Measurements from ENCODE around the gene MINDY4.

MINDY4 gene

DNA sequence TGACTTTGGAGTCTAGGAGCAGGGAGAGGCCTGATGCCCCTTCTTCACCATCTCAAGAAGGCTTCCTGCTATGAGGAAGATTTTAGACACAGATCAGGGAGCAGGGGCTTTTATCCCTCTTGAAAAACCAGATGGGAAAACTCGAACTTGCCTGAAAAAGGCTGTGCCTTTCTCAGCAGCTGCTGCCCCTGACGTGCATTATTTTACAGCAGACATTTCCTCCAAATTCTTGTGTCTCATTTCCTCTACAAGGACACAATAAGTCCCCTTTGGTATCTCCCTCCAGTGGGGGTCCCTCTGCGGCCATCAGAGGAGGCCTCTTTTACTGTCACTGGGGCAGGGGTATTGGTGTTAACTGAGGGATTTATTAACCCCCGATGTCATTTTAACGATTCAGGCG, 102.4 kb downstream of the MINDY4 start:
- FAIRE-seq = no peak
- DNase-seq (ENCODE audit: low spot score) = no peak

DNA sequence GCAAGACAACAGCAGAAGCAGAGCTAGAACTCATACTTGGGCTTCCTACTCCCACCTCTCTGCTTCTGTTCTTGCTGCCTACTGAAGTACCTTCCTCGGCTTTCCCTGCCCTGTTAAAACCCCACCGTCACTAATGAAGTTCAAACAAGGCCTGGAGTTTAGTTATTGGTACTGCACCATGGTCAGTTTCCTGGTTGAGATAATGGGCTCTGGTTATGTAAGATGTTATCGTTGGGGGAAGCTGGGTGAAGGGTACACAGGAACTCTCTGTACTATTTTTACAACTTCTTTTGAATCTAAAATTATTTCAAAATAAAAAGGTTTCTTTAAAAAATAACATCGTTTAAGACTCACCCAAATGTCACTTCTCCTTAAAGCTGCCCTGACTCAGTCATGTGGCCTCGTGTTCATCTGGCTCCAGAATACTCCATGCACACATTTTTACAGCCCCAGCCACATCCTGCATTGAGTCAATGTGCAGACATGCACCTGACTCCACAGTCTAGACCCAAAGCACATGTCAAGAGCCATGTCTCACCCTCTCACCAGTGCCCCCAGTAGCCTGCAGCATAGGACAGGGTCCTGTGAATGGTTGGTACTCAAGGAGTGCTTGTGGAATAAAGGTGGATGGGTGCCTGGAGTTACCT, 103.6 kb downstream of the MINDY4 start:
- DNase-seq (ENCODE audit: low spot score) = no peak
- no peak for FAIRE-seq

DNA sequence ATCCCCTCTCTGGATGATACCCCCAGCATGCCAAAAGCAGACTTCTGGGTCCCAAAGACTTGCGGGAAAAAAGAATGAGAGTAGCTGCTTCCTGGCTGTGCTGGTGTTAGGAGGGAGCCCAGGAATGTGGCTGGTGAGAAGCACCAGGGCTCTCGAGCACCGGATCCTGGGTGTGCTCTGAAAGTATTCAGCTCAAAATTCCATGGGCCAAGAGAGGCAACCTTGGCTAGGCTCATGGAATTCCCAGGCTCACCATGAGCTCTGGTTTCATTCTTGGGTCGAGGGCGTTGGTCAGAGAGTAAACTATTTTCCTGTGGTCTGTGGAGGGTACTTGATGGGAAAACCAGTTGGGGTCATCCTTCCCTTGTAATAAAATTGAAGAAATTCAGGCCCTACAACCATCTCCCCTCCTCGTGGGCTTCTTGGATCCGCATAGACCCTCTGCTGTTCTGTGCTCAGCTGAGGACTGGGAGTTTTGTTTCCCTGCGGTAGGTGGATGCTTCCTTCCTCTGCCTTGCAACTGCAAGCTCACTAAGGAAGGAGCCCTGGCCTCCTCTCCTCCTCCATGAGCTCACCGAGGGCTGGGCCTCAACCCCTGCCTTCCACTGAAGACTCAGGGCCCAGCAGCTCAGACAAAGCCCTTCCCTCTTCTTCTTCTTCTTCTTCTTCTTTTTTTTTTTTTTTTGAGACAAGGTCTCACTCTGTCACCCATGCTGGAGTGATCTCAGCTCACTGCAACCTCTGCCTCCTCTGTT, 106.0 kb downstream of the MINDY4 start:
- no peak for FAIRE-seq

DNA sequence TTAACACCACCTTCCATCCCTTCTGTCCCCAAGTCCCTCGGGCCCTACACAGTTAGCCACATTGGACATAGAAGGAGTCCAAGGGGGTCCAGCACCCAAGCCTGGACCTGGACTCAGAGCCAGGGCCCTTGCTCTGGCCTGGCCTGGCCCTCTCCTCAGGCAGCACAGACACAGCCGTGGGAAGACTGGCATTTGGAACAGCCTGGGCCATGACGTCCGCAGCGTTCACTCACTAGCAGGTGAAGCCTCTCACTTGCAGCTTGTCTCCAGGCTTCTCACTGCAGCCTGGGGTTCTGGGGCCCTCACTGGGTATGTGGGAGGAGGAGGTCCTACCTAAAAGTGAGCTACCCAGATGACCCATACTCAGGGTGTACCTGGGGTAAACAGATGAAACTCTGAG, 106.8 kb downstream of the MINDY4 start:
- DNase-seq (ENCODE audit: low spot score) = no peak
- FAIRE-seq = no peak

More for the DNA sequence above, 106.0 kb downstream of the MINDY4 start:
- no peak for DNase-seq (ENCODE audit: low spot score)

DNA sequence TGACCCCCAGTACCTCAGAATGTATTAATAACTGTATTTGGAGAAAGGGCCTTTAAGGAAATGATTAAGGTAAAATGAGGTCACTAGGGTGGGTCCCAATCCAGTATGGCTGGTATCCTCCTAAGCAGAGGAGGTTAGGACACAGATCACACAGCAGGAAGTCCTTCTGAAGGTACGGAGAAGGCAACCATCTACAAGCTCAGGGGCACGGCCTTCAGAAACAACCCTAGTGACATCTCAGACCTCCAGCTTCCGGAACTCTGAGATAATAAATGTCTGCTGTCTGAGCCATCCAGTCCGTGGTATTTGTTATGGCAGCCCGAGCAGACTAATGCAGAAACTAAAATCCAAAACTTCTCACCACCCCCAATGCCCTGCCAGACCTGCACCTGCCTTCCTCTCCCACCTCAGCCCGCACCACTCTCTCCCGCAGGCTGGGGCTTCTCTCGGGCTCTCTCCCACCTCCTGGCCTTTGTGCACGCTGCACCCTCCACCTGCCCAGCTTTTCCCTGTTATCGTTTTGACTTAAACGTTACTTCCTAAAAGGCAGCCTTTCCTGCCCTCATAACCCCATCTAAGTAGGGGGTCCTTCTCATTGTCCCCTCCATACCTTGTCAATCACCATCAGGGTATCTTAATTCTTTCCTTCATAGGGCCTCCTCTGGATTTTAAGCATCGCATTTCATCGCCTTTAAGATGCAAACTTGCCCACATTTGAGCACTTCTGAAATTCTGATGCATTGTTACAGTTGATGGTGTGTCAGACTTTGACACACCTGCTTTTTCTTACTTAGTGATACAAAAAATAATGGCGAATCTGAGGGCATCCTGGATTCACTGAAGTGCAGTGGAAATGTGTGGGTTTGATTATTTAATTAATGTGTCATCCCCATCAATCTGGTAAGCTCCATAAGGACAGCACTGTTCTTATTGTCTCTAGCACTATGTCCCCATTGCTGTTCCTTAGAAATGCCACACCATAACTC, 108.2 kb downstream of the MINDY4 start:
- no peak for DNase-seq (ENCODE audit: low spot score)

DNA sequence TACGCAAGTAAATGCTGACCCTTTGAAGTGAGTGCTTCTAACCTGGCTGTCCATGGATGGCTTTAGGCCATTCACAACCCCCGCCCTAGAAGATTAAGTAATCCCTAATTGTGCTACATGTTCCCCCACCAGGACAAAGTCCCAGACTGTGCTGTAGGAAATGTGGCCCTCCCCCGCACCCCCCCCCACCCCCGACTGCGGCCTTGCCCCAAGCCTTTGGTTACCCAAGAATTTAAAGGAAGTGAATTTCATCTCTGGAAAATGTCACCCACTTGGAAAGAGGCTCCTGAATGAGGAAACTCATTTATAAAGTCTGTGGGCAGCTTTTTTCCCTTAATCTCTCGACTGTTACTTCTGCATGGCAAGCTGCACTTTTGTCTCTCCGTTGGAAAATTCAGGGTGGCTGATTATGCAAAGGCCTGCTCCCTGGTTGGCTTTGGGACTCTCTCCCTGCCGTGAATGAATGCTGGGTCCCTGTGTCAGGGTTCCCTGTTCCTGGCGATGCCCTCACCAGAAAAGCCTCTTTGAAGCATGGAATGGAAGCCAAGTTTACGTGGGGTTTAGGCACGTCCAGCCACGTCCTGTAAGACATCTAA, 109.0 kb downstream of the MINDY4 start:
- FAIRE-seq (peak; percentile 59), DNase-seq (ENCODE audit: low spot score) (no peak)

More for the DNA sequence above, 108.2 kb downstream of the MINDY4 start:
- FAIRE-seq = peak; percentile 13

DNA sequence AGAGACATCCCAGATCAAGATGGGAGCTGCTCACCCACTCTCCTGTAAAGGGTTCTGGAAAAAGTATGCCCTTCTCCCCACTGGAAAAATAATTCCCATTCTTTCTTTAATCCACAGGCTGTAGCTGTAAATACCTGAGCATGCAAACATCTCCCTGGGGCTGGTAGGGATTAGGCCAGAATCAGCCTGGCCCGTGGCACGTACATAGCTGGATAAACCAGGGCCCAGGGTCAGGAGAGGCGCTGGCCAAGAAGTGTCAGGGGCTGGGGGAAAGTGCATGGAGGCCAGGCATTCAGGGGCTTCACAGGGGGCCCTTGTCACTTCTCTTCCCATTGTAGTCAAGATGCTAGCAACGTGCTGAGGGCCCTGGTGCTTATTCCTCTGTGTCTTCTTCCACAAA, 109.7 kb downstream of the MINDY4 start:
- no peak for FAIRE-seq
- DNase-seq (ENCODE audit: low spot score) = no peak

DNA sequence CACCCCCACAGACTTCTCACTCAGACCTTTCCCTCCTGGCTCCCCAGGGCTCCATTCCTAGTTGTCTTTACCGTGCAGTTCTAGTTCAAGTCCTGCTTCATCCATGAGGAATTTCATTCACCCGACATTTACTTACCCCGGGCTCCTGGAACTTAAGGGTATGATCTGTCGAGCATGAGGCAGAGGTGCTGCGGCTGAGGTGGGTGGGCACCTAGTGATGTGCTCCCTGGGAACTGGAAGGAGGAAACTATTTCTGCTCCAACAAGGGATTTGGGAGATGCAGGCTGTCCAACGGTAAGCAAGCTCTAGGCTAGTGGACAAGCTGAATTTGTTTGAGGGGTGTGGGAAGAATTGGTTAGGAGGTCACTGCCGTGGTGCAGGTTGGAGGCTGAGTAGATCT, 110.2 kb downstream of the MINDY4 start:
- FAIRE-seq (no peak), DNase-seq (ENCODE audit: low spot score) (no peak)

DNA sequence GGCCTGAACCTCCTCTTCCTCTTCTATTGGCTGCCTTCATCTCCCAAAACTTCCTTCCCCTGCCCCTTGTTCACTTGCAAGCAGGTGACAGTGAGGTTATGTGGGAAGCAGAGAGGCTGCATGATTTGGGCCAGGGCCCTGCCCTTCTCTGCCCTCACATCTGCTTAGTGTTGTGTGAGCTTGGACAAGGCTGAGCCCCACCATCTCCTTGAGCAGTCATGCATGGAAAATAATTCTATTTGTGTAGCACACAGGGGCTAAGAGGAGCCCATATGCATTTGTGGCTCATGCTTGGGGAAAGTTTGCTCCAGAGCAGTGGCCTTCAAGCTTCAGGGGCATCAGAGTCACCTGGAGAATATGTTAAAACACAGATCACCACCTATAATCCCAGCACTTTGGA, 113.7 kb downstream of the MINDY4 start:
- DNase-seq (ENCODE audit: low spot score) (no peak), FAIRE-seq (no peak)

DNA sequence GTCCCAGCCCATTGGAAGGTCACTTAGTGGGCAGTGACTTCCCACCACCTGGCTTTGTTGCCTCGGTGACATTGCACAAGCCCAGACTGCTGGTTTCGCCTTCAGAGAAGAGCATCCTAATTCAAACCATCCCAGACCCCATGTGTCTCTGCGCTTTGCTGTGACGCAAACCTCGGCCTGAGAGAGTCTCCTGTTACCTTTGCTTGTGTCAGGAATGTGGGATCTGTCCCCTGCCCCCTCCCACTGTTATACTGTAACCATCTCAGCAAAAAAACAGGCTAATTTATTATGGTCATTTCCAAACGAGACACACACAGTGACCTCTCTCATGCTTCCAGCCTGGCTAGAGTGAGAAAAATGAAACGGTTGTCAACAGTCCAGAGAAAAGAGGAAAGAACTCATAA, 115.4 kb downstream of the MINDY4 start:
- FAIRE-seq = peak; percentile 58
- no peak for DNase-seq (ENCODE audit: low spot score)

DNA sequence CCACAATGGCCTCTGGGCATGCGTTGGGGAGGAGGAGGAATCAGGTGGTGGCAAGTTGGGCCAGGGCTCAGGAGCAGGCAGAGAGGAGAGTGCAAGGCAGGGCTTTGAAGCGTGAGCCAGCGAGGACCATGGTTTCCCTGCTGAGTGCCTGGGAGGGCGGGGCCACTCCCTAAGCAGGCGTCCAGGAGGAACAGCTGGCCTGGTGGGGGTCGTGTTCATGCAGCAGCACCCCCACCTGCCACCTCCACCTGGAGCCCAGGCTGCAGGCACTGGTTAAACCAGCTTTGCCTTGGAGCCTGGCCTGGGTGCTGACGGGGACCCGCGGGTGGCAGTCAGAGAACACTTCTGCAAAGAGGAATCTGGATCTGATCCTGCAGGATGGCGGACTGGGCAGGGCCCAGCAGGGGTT, 116.3 kb downstream of the MINDY4 start:
- DNase-seq (ENCODE audit: low spot score) (no peak), FAIRE-seq (peak; percentile 52)

DNA sequence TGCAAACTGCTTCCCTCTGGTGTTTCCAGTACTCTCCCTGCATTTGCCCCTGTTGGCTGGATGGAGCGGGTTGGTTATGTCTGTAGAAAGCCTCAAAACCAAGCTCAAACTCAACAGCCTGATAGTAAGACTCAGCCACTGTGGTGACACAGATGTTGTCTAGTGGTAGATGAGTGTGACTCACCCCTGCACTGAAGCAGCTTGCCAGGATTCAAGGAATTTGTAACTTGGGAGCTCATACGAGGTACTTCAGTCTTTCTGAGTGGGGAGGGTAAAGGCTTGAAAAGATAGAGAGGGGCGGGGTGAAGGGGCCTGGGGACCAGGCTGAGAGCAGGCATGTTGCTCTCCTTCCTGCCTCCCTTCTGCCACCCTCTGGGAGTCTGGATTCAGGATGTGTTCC, 117.5 kb downstream of the MINDY4 start:
- FAIRE-seq (peak; percentile 70), DNase-seq (ENCODE audit: low spot score) (peak; percentile 84)

DNA sequence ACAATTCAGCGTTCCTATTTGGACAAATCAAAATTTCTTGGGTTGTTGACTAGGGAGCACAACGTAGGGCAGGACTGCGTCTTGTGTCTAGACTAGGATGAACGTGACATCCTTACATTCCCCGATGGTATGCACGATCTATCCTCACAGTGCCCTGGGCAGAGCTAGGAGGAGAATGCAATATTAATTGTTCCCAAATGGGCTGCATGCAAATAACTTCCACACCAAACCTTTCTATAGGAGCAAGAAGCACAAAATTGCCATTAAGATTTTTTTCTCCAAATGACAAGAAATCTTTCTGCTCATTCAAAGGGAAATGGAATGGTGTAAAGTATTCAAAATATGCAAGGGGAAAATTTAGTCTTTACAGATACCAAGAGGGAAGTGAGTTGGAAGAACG, 119.0 kb downstream of the MINDY4 start:
- no peak for FAIRE-seq
- no peak for DNase-seq (ENCODE audit: low spot score)

DNA sequence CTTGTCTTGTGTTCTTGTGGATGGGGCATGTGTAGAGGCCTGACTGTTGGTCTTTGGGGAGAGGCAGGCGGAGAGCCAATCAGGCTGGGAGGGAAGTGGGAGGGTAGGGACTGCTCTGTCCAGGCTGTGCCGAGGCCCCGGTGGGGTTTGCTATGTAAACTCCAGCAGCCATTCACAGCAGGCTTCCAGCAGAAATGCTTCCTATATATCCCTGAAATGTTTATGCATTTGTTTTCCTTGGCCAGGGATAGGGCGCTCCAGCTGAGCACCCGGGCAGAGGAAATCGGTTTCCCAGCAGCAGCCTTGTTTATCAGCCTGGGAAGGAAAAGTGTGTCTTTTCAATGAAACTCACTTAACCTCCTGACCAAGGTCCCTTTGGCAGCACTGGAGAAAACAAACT, 122.1 kb downstream of the MINDY4 start:
- DNase-seq (ENCODE audit: low spot score) = no peak

DNA sequence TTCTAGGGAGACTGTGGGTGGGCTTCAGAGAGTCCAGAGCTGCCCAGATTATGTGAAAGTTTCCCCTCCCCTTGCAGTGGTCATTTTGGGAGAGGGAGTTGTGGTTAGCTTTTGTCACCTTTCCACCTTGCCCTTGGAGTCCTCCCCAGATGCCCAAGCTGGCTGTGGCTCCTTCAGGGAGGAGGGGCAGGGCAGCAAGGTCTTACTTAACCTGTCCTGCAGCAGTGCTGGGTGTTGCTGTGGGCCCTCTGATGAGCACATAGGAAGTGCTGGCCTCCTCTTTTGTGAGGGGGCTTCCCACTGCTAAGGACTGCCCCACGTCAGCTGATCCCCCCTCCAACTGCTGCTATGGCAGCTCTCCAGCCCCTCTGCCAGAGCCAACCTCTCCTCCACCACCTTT, 122.8 kb downstream of the MINDY4 start:
- FAIRE-seq (no peak), DNase-seq (ENCODE audit: low spot score) (no peak)

More for the DNA sequence above, 122.1 kb downstream of the MINDY4 start:
- no peak for FAIRE-seq

DNA sequence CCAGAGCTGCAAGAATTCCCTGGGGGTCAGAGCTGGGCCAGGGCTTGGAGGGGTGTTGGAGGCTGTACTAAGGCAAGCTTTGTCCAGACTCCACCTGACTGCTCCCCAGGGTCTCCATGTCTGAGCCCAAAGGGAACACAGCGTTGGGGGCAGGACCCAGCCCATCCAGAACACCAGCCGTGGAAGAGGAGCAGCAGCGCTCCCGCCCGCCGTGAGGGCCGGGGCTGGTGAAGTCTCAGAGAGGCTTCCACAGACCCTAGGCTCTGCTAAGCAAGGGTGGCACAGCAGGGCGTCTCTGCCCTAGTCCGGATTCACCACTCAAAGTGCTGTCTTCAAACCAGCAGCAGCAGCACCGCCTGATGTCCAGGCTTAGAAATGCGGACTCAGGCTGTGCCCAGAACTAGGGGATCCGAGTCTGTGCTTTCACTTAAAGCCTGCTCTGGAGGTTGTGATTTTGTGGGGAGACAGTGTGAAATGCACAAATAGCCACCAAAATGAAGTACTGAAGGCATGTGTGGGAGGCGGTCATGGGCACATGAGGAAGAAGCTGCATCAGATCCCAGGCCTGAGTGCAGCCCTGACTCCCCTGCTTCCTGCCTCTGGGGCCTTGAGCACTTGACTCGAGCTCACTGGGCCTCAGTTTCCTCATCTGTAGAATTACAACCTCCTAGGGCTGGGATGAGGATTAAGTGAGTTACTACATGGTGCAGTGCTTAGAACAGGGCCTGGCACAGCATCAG, 123.8 kb downstream of the MINDY4 start:
- FAIRE-seq (no peak), DNase-seq (ENCODE audit: low spot score) (no peak)

DNA sequence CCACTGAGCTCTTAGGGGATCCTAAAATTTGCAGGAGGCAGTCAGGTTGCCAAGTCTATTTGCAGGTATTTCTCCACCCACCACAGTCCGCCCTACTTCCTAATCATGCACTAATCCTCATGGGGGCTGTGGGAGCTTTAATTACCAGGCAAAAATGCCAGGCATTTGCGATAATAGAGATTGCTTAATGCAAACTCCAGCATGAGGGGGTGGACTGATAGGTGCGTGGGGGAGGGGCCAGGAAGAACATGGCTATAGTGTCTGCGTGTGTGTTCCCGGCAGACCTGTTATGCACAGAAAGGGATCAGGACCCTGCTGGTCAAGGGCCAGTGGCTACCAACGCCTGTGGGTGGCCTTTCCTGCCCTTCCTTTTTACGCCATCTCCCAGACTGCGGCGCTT, 124.8 kb downstream of the MINDY4 start:
- FAIRE-seq (no peak), DNase-seq (ENCODE audit: low spot score) (no peak)

DNA sequence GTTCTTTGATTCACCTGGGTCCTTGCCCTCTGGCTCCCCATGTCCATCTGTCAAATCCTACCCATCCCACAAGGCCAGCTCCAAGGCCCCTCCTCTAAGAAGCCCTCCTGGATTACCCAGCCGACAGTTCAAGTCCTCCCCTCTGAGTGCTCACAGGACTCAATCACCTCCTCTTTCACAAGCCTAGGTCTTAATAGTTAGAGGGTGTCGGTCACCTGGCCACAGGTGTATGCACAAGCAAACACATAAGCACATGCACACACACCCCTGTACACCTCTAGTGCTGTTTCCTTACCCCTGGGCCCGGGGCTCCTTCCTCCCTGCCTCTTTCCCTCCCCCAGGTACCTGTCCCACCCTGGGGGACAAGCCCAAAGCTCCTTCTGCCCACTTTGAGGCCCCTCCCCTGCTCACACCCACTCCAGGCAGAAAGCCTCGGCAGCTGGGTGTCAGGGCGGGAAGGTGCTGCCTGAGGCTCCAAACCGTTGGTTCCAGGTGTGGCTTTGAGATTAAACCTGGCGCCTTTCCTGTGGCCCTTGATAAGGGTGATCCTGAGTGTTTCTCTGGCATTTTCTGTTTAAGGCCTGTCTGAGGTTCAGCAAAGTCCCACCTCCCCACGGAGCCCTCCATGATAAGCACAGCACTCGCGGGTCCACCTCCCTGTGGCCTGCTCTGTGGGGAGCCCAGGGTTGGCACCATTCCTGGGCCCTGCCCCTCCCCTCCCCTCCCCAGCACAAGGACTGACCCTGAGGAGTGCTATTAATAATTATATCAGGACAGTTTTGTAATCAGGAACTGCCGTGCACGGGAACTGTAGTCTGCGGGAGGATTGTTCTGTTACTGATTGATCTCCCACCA, 125.8 kb downstream of the MINDY4 start:
- FAIRE-seq (no peak), DNase-seq (ENCODE audit: low spot score) (no peak)

DNA sequence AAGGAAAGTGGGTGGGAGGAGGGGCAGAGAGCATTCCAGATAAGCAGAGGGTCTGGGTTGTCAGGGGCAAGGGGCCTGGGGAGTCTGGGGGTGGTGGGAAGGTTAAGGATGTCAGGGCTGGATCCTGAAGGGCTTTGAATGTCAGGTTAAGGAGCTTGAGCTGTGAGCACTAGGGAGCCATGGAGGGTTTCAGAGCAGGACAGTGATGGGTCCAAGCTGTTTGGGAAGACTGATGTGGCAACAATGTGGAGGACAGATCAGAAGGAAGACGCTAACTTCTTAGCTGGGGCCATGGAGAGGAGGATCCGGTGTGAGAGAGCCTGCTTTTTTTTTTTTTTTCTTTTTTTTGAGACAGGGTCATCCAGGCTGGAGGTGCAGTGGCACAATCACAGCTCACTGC, 126.6 kb downstream of the MINDY4 start:
- no peak for DNase-seq (ENCODE audit: low spot score)
- peak; percentile 35 for FAIRE-seq

DNA sequence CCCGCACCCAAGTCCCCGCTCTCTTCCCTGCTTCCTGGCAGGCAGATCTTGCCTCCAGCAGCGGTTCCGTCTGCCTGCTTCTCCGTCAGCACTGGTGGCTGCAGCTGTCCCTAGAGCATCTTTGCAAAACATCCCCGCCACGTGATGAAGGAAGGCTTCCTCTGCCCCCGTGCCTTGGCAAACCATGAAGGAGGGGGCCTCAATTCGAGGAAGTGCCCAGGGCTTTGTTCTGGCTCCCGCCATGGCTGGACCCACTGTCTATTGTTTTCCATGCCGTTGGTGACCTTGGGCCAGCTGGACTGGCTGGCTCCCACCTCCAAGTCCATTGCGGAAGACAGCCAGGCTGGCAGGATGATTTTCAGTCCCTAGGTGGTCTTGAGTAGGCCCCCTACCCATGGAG, 127.2 kb downstream of the MINDY4 start:
- DNase-seq (ENCODE audit: low spot score) = no peak

More for the DNA sequence above, 127.2 kb downstream of the MINDY4 start:
- no peak for FAIRE-seq

Measured in urothelium cell line (cell line).